Nephron progenitor cell (in vitro differentiated cells): ENCODE measurements around the gene FBXO22.
"Not testable (repeated sequence)": the region's sequence is repeated elsewhere in the genome, so short reads cannot be mapped to it uniquely, and the experiment has no call there.

Experiments used
- DNase-seq: peaks from one replicate; pipeline ENCODE4 v3.0.0; 2021
- H3K27ac Mint-ChIP-seq: 2 replicates; pipeline ENCODE4 v1.8.0; 2021; ENCODE audit warnings: mild to moderate bottlenecking, moderate library complexity, mixed read lengths
- H3K27me3 Mint-ChIP-seq: 2 replicates; pipeline ENCODE4 v1.8.0; 2021; ENCODE audit warnings: mild to moderate bottlenecking, low read depth, mixed read lengths; ENCODE audit not compliant: poor library complexity
- H3K36me3 Mint-ChIP-seq: 2 replicates; pipeline ENCODE4 v1.8.0; 2021; ENCODE audit warnings: low read depth, mixed read lengths
- H3K4me1 Mint-ChIP-seq: 2 replicates; pipeline ENCODE4 v1.8.0; 2021; ENCODE audit warnings: mixed read lengths
- H3K4me3 Mint-ChIP-seq: 2 replicates; pipeline ENCODE4 v1.8.0; 2021; ENCODE audit warnings: mild to moderate bottlenecking, moderate library complexity, mixed read lengths
- H3K9me3 Mint-ChIP-seq: 2 replicates; pipeline ENCODE4 v1.8.0; 2021; ENCODE audit warnings: mild to moderate bottlenecking, moderate library complexity, mixed read lengths
- CTCF ChIP-seq: fragments of 200-600 bp; sonication (generic); IDR thresholded peaks from 2 replicates; pipeline ENCODE4 v1.5.0; 2021; ENCODE audit warnings: antibody characterized with exemption

The FBXO22 gene

GRCh38 chr15:75905231-75905630 is 1.6 kb downstream of the FBXO22 start:
- peaks cover 14% of the 10 kb centered on the region for H3K9me3 Mint-ChIP-seq
- peaks cover 5% of the 10 kb centered on the region for H3K27me3 Mint-ChIP-seq
- H3K4me3 Mint-ChIP-seq: peak overlapping the region; percentile 99
- DNase-seq: no peak
- no peak for TF ChIP-seq CTCF
- H3K36me3 Mint-ChIP-seq: peaks cover 34% of the 10 kb centered on the region
- peak overlapping the region; percentile 83 for H3K27ac Mint-ChIP-seq
- peaks cover 36% of the 10 kb centered on the region for H3K4me1 Mint-ChIP-seq

DNA sequence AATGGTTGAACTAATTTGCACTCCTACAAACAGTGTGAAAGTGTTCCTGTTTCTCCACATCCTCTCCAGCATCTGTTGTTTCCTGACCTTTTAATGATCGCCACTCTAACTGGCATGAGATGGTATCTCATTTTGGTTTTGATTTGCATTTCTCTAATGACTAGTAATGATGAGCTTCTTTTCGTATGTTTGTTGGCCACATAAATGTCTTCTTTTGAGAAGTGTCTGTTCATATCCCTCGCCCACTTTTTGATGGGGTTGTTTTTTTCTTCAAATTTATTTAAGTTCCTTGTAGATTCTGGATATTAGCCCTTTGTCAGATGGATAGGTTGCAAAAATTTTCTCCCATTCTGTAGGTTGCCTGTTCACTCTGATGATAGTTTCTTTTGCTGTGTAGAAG is 6.7 kb downstream of the FBXO22 start:
- not testable (repeated sequence) for DNase-seq, H3K4me1 Mint-ChIP-seq, H3K4me3 Mint-ChIP-seq, H3K27me3 Mint-ChIP-seq, H3K27ac Mint-ChIP-seq
- H3K36me3 Mint-ChIP-seq: peaks cover 69% of the 10 kb centered on the region
- H3K9me3 Mint-ChIP-seq: peaks cover 44% of the 10 kb centered on the region

GRCh38 chr15:75916978-75917377 is 13.3 kb downstream of the FBXO22 start:
- no peaks in the 10 kb centered on the region for H3K27me3 Mint-ChIP-seq
- H3K4me1 Mint-ChIP-seq: no peaks in the 10 kb centered on the region
- H3K27ac Mint-ChIP-seq: no peak overlapping the region
- TF ChIP-seq CTCF: no peak
- peaks cover 12% of the 10 kb centered on the region for H3K9me3 Mint-ChIP-seq
- no peak overlapping the region for H3K4me3 Mint-ChIP-seq
- H3K36me3 Mint-ChIP-seq: peaks cover 56% of the 10 kb centered on the region
- no peak for DNase-seq

- Mint-ChIP-seq H3K27me3 (no peaks in the 10 kb centered on the region), H3K36me3 (peaks cover 51% of the 10 kb centered on the region), H3K4me3 (no peak overlapping the region), H3K9me3 (peaks cover under 1% of the 10 kb centered on the region), H3K27ac (no peak overlapping the region), H3K4me1 (no peaks in the 10 kb centered on the region)
- no peak for DNase-seq
- TF ChIP-seq CTCF: no peak
Observed at GRCh38 chr15:75918135-75918534, 14.5 kb downstream of the FBXO22 start.

DNA sequence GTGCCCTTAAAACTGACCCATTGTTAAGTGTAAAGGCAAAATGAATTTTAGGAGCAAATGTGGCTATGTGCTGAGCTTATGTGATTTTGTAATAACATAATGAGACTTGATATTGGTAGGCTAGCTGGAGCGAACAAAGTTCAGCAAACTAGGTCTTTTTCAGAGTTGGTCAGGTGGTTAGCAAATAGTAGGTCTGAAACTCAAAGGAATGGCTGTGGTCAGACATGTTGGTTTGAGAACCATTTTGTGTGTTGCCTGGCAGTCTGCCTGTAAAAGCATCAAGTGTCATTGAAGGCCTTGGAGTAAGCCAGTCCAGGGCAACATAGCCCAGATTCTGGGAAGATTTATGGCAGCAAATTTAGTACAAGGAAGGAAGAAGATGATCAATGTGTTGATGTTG is 16.4 kb downstream of the FBXO22 start:
- no peak overlapping the region for H3K27ac Mint-ChIP-seq
- H3K4me3 Mint-ChIP-seq: no peak overlapping the region
- no peaks in the 10 kb centered on the region for H3K4me1 Mint-ChIP-seq
- no peak for TF ChIP-seq CTCF
- H3K27me3 Mint-ChIP-seq: no peaks in the 10 kb centered on the region
- DNase-seq: no peak
- H3K36me3 Mint-ChIP-seq: peaks cover 41% of the 10 kb centered on the region
- H3K9me3 Mint-ChIP-seq: no peaks in the 10 kb centered on the region

- H3K4me1 Mint-ChIP-seq: no peaks in the 10 kb centered on the region
- no peaks in the 10 kb centered on the region for H3K27me3 Mint-ChIP-seq
- no peak overlapping the region for H3K4me3 Mint-ChIP-seq
- DNase-seq: no peak
- H3K36me3 Mint-ChIP-seq: peaks cover 46% of the 10 kb centered on the region
- no peaks in the 10 kb centered on the region for H3K9me3 Mint-ChIP-seq
- H3K27ac Mint-ChIP-seq: no peak overlapping the region
- TF ChIP-seq CTCF: no peak
Observed at GRCh38 chr15:75921732-75922703, 18.3 kb downstream of the FBXO22 start.
